Epidermal melanocyte (primary cell): Measurements from ENCODE around the gene WDR86.
A peak's percentile ranks its signal among the peaks of the same experiment; 100 is the strongest.

Experiments used
- DNase-seq: peaks from one replicate; pipeline ENCODE4 v3.0.0; 2011; ENCODE audit warnings: low spot score; ENCODE audit not compliant: insufficient read length

Gene WDR86

DNA sequence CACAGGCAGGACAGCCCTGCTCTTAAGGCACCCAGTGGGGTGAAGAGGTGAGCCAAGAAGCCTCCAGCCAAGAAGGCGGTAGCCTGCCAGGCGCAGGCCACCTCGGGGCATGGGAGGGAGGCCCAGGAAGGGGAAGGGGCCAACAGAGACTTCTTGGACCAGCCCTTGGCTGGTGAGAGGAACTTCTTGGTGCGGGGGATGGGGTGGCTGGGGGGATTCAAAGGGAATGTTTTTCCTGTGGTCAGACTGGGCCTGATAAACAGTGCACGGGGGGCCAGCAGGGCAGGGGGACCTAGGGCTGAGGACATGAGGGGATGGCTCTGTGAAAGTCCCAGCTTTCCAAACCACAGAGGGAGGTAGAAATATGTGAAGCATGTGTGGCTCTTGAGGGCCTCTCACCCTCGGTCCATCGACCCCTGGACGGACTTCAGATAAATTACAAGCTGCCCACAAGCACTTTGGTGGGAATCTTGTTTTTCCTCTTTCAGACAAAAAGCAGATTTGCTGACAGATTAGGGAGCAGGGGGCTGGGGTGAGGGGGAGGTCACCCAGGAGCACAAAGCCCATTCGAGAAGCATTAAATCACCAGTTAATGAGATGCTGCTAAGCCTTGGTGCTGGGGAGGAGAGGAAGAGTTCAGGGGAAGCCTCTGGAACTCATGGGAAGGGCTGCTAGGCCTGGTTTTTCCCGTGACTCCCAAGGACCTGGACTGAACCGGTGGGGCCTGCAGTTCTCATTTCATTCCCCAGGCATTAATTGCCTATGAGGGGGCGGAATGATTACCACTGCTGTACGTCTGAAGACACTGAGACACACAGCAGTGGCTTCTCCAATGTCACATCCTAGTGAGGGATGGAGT, 18.8 kb upstream of the WDR86 start:
- no peak for DNase-seq

DNA sequence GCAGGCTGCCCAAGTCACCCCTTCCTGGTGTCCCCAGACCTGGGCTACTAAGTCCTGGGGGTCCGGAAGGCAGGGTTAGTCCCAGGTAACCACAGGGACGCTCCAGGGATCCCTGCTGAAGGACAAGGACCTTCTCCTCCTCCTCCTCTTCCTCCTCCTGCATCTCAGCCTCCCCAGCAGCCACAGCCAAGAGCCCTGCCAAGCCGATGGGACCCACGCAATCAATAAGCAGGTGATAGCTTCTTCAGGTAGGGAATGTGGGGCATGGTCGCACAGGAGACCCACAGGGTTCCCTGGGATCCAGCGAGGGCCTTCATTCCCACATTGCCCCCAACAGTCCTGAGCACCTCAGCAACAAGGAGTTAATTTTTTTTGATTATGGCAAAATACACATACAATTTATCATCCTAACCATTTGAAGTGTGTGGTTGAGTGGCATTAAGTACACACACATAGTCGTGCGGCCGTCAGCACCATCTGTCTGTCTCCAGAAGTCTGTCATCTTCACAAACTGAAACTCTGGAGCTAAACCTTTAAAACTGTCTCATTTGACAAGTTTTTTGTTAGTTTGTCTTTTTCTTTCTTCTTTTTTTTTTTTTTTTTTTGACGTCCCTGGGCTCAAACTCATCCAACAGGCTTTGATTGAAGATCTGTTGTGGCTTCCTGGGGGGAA, 18.0 kb upstream of the WDR86 start:
- no peak for DNase-seq

DNA sequence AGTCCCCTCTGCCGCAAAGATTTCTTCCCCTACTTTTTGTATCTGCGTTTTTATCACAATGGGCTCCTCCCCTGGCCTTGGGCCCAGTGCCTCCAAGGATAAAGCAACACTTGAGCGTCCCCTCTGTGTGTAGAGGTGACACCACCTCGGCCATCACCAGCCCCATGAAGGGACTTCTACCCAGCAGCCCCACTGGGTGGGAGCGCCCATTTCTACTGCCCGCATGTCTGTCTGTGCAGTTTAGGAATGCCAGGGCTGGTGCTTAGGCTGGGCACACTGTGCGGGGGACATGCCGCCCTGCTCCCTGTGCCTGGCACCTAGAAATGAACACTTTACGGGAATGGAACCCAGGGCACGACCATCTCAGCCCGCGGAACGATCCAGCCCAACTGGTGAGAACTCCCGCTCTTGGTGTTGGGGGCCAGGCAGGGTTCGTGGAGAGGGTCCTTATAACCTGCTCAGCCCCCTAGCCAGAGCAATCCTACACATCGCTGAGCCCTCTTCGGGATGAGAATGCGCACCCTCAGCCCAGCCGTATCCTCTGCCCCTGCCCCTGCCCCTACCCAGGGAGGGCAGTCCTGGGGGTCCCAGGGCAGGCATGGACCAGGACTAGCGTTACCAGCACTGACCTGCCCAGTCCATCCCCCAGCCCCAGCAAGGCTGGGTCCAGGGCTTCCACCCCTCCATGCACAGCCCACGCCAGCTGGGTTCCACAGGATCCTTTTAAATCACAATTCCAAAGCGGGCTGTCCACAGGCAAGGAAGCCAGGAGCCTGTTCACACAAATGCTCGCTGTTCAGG, 17.3 kb upstream of the WDR86 start:
- no peak for DNase-seq

DNA sequence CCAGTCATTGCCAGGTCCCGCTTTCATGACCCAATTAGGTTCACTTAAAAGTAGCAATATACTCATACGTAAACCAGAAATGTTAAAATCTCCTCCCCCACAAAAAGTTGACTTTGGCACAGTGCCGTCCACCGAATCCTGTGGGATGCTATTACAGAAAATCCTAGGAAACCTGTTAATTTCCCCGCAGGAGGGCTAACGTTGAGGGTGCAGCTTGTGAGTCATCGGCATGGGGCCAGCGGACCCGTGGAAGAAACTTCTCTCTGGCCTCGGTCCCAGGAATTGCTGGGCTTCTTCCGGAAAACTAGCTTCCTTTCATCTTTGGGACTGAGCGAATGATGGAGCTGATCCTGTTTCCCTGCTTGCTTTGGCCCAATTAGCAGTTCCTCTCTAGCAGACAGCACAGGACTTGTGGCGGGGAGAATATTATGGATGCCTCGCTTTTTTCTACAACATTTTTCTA, 16.6 kb upstream of the WDR86 start:
- no peak for DNase-seq

DNA sequence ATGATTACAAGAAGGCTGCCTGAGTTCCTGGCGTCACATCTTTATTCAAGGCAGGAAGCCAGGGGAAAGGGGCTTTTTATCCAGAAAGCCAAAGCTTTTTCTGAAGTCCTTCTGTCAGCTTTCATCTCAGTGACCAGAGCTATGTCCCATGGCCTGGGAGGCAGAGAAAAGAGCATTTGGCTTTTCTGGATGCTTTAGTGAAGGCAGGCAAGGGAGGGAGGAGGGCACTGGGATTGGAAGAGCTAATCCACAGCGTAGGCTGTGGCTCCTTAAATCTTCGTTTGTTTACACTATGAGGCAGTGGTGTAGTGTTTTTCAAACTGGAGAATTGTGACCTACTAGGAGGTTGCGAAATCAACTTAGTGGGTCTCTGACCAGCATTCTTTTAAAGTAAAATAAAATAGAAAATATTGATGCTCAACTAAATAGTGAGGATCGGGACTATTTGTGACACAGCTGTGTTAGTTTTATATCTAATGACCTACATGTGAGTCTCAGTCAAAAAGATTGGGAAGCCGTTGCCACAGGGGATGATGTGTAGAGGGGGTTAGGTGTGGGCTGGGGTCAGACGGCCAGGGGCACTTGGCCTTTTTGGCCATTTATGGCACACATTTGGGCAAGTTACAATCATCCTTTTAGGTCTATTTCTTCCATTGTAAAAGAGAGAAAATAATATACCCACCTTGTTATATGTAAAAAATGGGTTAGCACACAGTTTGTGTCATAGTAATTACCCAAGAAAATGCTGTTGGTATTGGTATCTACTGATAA, 16.0 kb upstream of the WDR86 start:
- peak; percentile 13 for DNase-seq

DNA sequence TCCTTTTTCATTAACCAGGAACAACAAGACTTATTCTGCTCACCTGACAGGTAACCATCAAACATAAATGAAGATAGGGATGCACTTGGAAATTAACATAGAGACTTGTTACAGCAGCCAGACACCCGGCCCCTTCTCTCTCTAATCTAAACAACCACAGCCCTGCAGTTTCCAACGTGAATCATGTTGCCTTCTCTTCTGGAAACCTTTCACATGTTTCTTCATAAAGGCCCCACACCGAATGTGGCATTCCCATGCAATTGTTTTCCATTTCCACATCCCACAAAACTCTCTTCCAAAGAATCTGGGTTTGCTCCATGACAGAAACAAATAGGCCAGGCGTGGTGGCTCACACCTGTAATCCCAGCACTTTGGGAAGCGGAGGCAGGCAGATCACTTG, 15.0 kb upstream of the WDR86 start:
- DNase-seq: no peak

DNA sequence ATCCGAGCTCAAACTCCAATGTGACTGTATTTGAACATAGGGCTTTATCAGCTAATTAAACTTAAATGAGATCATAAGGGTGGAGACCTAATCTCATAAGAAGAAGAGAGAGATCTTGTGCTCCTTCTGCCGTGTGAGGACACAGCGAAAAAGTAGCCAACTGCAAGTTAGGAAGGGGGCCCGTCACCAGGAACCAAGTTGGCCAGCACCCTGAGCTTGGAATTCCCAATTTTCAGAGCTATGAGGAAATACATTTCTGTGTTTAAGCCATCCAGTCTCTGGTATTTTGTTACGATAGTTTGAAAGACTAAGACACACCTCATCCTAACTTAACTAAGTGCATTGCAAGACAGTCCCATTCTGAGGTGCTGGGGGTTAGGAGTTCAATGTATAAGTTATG, 14.1 kb upstream of the WDR86 start:
- DNase-seq: no peak

DNA sequence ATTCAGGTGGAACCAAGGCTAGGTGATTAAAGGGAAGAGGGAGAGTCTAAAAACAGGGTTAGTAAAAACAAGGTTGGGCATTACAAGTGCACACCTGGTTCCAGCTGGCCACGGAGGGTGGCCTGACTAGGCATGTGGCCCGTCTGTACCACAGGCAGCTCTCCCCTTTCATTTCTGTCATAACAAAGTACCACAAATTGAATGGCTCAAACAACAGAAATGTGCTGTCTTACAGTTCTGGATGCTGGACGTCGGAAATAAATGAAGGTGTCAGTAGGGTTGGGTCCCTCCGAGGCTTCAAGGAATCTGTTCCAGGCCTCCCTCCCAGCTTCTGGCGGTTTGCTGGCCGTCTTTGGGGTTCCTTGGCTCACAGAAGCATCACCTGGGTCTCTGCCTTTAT, 13.4 kb upstream of the WDR86 start:
- no peak for DNase-seq

DNA sequence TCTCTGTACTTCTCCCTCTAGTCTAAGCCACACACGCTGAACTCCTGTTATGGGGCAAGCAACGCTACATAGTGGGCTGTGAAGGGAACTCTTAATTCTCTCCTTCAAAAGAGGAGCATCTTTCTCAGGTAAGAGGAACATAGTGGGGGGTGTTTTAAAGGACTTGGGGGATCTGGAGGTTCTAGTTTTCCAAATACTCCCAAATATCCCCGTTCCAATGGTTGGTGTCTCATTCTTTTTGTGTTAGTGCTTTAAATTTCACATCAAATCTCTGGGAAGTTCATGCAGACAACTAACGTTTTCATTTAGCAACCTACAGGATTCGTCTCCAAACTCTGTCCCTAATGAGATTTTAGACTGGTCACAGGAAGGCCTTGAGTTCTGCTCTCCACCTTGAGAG, 12.4 kb upstream of the WDR86 start:
- no peak for DNase-seq

DNA sequence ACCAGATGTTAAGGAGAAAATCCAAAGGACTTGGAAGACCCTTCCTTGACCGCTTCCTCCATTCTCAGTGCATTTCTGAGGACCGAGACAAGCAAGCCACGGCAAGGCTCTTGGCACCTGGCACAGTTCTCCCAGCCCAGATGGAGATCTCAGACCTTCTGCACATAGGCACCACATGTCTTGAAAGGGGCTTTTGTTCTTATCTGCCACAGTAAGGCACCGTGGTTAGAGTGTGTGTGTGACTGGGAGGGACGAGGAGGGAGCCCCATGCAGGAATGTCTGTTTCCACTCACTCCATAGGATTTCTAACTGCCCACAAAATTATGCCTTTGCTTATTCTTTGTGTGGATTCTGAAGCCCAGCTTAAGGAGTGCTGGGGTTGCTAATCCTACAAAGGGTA, 10.3 kb upstream of the WDR86 start:
- DNase-seq: no peak

DNA sequence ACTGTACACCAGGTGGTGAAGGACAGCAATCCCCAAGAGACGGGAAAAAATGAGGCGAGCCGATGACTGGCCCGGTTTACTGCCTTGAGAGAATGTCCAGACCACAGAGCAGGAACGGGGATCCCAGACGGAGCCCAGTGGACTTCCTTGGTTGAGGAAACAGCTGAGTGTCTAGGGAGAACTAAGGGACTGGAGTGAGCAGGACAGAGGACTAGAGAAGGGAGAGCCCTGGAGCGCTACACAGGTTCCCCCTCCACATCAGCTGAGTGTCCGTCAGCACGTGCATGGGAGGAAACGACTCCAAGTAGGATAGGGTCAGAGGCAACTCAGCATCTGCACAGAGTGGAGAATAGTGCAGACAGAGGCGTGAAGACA, 7.1 kb upstream of the WDR86 start:
- no peak for DNase-seq

DNA sequence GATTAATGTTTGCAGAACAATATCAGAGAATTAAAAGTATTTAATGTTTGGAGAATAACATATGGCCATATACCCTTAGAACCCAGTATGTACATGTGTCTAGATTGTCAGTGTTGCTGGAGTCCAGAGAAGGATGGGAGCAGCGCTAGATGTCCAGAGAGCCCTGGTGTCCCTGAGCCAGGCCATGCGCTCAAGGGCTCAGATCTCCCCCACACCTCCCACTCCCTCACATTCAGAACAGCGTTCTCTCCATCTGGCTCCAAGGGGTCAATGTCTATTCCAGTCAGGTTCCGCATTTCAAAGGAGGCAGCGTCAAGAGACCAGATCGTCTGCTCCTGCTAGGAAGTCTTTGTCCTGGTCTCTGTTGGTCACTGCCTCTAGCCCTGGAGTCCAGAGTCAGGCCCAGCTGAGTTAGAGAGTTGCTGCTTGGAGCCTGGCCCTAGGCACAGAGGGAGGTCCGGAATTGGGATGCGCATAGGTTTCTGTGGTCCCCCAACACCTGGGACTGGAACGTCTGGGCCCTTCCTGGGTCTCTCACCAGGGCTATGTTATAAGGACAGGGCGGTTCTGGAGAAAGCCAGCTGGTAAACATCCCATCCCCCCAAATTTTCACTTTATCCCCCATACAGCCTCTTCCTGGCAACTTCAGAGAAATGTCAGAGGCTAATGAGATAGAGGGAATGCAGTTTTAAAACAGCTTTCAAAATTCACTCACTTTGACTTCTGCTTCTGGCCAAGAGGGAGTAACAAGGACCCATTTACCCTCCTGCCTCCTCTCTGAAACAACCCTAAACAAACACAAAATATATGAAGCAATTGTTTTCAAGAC, 6.5 kb upstream of the WDR86 start:
- no peak for DNase-seq

DNA sequence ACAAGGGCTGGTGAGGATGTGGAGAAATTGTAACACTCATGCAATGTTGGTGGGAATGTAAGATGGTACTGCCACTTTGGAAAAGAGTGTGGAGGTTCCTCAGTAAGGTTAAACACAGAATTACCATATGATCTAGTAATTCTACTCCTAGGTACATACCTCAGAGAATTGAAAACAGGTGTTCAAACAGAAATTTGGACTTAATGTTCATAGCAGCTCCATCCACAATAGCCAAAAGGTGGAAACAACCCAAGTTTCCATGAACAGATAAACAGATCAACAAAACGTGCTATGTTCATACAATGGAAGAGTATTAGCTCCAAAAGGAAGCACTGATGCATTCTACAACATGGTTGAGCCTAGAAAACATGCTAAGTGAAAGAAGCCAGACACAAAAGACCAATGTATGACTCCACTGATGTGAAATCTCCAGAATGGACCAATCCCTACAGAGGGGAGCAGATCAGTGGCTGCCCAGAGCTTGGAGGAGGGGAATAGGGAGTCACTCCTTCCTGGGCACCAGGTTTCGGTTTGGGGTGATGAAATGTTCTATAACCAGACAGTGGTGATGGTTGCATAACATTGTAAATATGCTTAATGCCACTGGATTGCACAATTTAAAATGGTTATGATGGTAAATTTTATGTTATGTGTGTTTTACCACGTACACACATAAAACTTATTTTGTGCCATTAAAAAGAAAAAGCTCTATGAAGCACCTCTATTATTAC, 5.7 kb upstream of the WDR86 start:
- no peak for DNase-seq

DNA sequence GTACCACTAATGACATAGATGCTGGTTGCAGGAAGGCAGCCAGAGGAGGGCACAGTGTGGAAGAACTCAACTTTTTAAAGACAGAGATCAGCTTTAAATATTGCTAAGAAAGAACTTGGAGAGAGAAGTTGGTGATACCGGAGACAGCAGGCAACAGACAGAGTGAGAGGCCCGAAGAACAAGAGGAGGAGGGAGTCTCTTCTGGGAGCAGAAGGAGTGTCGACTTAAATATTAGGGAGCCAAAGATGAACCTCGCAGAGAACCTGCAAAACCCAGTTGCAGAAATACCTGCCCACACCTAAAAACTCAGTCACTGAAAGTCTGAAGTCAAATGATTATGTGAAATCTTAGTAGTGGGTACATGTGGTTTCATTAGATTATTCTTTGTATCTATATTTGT, 3.4 kb upstream of the WDR86 start:
- DNase-seq: no peak

DNA sequence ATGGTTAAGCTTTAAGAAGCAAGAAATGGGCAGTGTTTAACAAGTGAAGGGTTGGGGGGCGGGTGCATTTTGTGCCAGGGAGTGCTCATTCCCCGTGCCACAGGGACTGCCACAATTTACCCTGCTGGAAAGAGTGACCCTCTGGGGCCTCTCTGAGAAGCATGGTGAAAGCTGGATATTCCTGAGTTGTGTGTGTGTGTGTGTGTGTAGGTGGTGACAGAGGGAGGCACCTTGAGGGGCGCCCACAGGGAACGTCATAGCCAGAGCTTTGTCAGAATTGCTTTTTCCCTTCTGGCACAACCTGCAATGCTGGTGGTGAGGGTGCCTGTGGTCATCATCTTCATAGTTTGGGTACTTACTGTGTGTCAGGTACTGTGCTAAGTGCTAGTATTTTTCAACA, 2.5 kb upstream of the WDR86 start:
- DNase-seq: no peak

DNA sequence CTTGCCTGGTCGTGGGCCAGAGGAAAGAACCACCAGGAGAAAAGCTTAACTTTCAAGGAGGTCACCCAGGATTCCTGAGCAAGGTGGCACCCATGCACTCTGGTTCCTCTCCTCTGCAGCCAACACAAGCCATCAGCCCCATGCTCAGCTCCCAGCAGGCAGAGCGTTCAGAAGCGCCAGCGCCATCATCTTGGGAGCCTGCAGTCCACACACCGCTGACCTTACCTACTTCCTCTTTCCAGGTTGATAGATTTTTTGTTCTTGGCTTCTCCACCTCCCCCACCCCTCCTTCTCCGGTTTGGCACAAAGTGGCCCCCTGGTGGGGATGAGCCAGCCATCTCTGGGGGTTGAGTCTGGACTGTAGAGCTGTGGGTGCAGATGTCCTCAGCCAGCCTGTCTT, 1.7 kb upstream of the WDR86 start:
- DNase-seq: no peak

DNA sequence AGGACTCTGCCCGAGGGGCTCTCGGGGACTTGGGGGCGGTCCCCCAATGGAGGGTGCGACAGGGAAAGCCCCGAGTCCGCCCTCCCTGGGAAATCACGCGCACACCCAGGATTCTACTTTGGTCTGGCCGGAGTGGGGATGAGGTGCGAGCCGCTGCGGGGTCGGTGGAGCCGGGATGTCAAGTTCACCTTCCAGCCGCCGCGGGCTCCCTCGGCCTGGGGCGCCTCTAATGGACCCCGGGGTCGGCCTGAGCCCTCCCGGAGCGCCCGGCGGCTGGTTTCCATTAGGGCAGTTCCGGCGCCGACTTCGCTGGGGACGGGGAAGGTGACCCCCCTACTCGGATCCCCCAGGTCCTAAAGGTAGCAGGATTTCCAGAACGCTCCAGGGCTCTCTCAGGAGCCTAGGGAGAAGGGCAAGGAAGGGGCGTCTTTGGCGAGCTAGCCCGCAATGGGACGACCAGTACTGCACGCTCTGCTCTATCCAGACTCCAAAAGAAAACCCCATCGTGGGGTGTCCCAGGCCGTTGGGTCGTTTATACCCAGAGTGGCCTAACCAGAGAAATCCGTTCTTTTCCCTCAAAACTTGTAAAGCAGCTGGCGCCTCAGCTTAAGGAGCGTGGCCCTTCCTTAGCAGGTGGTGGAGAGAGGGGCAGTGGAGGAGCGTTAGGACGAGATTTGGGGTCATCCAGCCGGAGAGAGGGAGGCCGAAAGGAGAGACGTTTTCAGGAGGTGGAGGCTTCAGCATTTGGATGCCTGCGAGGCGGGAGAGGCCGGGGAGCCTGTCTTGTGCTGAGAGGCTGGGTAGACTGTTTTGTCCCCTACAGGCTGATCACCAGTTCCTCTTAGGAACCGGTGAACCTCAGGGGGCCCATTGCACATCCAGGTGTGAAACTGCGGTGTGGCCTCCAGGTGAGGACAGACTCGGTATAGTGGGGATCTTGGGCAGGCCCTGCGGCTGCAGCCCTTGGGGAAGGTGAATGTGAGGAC, 860 bp upstream of the WDR86 start:
- no peak for DNase-seq

DNA sequence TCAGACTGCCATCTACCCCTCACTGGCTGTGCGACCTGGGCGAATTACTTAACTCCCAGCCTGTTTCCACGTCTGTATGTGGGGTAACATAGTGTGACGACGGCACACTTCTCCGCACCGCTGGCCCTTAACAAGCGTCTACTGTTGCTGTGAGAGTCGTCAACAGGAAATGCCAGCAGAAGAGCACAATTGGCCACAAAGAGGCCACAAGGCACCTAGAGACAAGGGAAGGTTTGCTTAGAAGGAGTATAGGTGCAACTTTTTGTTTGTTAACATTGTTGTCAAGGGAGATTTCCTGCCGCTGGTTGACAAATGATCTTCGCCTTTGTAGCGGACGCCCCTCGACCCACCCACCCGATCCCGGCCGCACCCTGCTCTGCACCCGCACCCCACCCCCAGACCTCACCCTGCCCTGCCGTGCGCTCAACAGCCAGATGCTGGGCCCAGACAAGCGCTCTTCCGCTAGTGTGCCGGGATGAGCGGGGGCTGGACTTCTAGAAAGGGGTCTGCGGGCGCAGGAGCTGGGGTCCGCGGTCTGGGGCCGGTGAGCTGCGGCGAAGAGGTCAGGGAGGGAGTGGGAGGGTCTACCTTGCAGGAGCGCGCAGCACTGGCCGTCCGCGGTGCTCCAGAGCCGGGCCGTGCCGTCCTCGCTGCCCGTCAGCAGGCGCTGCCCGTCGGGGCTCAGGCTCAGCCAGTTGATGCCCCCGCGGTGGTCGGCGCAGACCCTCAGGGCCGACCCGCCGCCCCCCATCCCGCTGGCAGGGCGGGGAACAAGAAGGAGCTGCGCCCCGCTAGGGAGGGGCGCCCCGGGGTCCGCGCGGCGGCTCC, 785 bp downstream of the WDR86 start:
- DNase-seq: no peak
